Panc1 (cell line): ENCODE results near the gene SCG3. TPM values are rescaled to one million over a fixed set of nuclear protein-coding genes. Genes with fewer than 3 reads are reported as not detected.

Experiments
- ATAC-seq: fragments of 200-7000 bp; cut with Tn5 transposase; 2 replicates; pipeline ENCODE4 v1.9.1; 2020; ENCODE audit warnings: mild to moderate bottlenecking, moderate library complexity
- BruUV-seq: library from RNA; stranded (reverse); fragments of 400-500 nt; replicated peaks from 2 replicates; lab custom pipeline; 2021; lab: Mats Ljungman, UMichigan
- CTCF ChIA-PET: fragments of 300-600 bp; sonication (Branson Sonifier 250); formaldehyde crosslinking; loops from one replicate; lab custom pipeline; 2022; ENCODE audit warnings: antibody characterized with exemption; lab: Charles Lee
- POLR2A ChIA-PET: fragments of 300-600 bp; sonication (Branson Sonifier 250); formaldehyde crosslinking; loops from one replicate; lab custom pipeline; 2022; ENCODE audit warnings: antibody characterized with exemption; lab: Charles Lee
- DNase-seq: peaks from one replicate; pipeline ENCODE4 v3.0.0-alpha.2; 2010; ENCODE audit warnings: low read depth, low spot score
- H3K27ac ChIP-seq: 2 replicates; pipeline ENCODE4 v1.5.1; 2011; ENCODE audit warnings: mild to moderate bottlenecking, low read length, inconsistent platforms
- H3K27me3 ChIP-seq: fragments of 200-500 bp; sonication (Bioruptor generic); 2 replicates; pipeline ENCODE4 v1.6.0; 2014; ENCODE audit warnings: low read length, inconsistent platforms; ENCODE audit not compliant: control insufficient read depth, insufficient read depth
- H3K36me3 ChIP-seq: fragments of 200-500 bp; sonication (Bioruptor generic); 2 replicates; pipeline ENCODE4 v1.5.1; 2014; ENCODE audit warnings: inconsistent platforms, mild to moderate bottlenecking, low read length, moderate library complexity; ENCODE audit not compliant: control insufficient read depth, insufficient read depth
- H3K4me1 ChIP-seq: 2 replicates; pipeline ENCODE4 v1.5.1; 2011; ENCODE audit warnings: inconsistent platforms, mild to moderate bottlenecking, low read length, moderate library complexity; ENCODE audit not compliant: control insufficient read depth, insufficient read depth
- H3K4me3 ChIP-seq, 2 experiments: 2 replicates each; pipeline ENCODE4 v1.5.1; 2011 to 2012; ENCODE audit warnings: low read depth in 2 of 2, low read length in 2 of 2, mild to moderate bottlenecking in 2 of 2, inconsistent platforms in 1 of 2, moderate library complexity in 1 of 2
- H3K9me3 ChIP-seq: fragments of 200-500 bp; sonication (Bioruptor generic); 2 replicates; pipeline ENCODE4 v1.5.1; 2014; ENCODE audit warnings: low read depth, mild to moderate bottlenecking, inconsistent platforms, low read length, moderate library complexity; ENCODE audit not compliant: control insufficient read depth, insufficient read depth
- CTCF ChIP-seq: fragments of 450-650 bp; IDR thresholded peaks from 2 replicates; pipeline ENCODE4 v1.5.1; 2017; ENCODE audit warnings: mild to moderate bottlenecking
- POLR2AphosphoS5 ChIP-seq: IDR thresholded peaks from 2 replicates; pipeline ENCODE4 v1.6.1; 2012; ENCODE audit warnings: mild to moderate bottlenecking, low read depth, low read length, moderate library complexity
- REST ChIP-seq, 2 experiments: IDR thresholded peaks; 2 replicates each; pipeline ENCODE4 v1.6.1; 2011 to 2012; ENCODE audit warnings: low read depth in 2 of 2, control low read depth in 1 of 2, low read length in 1 of 2, mild to moderate bottlenecking in 1 of 2, moderate library complexity in 1 of 2; ENCODE audit not compliant: insufficient read depth in 1 of 2
- SIN3A ChIP-seq: IDR thresholded peaks from 2 replicates; pipeline ENCODE4 v1.6.1; 2012; ENCODE audit warnings: low read depth, mild to moderate bottlenecking, low read length, moderate library complexity, borderline replicate concordance; ENCODE audit not compliant: insufficient read depth
- TCF7L2 ChIP-seq: IDR thresholded peaks from 2 replicates; pipeline ENCODE4 v1.6.1; 2011; ENCODE audit warnings: mild to moderate bottlenecking, low read depth, low read length, inconsistent platforms
- in situ Hi-C: cut with HindIII; loops from 2 replicates; pipeline ENCODE4 v1.10.0; 2016; ENCODE audit warnings: low sequenced_read_pairs, low pct_unique_long_range_greater_than_20kb
- intact Hi-C: fragments of 100-400 bp; cut with micrococcal nuclease; formaldehyde crosslinking; loops from one replicate; pipeline ENCODE4 v1.10.0; 2022; ENCODE audit not compliant: unreplicated experiment
- total RNA-seq: library from RNA; stranded (reverse); gene quantifications from one replicate; pipeline ENCODE4 v1.2.1, GENCODE V29; 2021; ENCODE audit not compliant: unreplicated experiment

The SCG3 gene
- total RNA-seq, 1 experiment from 2014 or later: 0.62 TPM

GRCh38 chr15:51677021-51677420 is 4.3 kb upstream of the SCG3 start:
- intact Hi-C loops: no loop called here
- in situ Hi-C loops: no loop called here
- no peaks in the 10 kb centered on the region; the same call in 1 of the 2 replicates for H3K36me3 ChIP-seq
- peaks cover 33% of the 10 kb centered on the region for H3K27me3 ChIP-seq
- no peak overlapping the region for H3K27ac ChIP-seq
- CTCF ChIA-PET: no interaction called here
- no peaks in the 10 kb centered on the region for H3K9me3 ChIP-seq
- H3K4me3 ChIP-seq: no peak overlapping the region
- no peaks in the 10 kb centered on the region for H3K4me1 ChIP-seq
- POLR2A ChIA-PET: no interaction called here
- DNase-seq: no peak
- ATAC-seq: no peak
- no TSS peak for BruUV-seq
- TF ChIP-seq REST (IDR thresholded peaks at IDR 0.05; ENCODE audit: insufficient read depth in 1 of 2, low read depth in 2 of 2, low read length in 1 of 2) (no peak), POLR2AphosphoS5 (no peak), TCF7L2 (no peak), CTCF (no peak), SIN3A (no peak)

GRCh38 chr15:51677452-51677851 is 3.9 kb upstream of the SCG3 start:
- no peaks in the 10 kb centered on the region for H3K9me3 ChIP-seq
- no TSS peak for BruUV-seq
- H3K36me3 ChIP-seq: no peaks in the 10 kb centered on the region; the same call in 1 of the 2 replicates
- ATAC-seq: no peak
- intact Hi-C loops: no loop called here
- TF ChIP-seq POLR2AphosphoS5: no peak
- no peaks in the 10 kb centered on the region for H3K4me1 ChIP-seq
- H3K27ac ChIP-seq: no peak overlapping the region
- DNase-seq: no peak
- ChIA-PET CTCF (no interaction called here), POLR2A (no interaction called here)
- peaks cover 37% of the 10 kb centered on the region for H3K27me3 ChIP-seq
- no peak overlapping the region for H3K4me3 ChIP-seq
- in situ Hi-C loops: no loop called here

GRCh38 chr15:51678096-51678495 is 3.2 kb upstream of the SCG3 start:
- no peaks in the 10 kb centered on the region; the same call in 1 of the 2 replicates for H3K36me3 ChIP-seq
- no peak for DNase-seq

More at GRCh38 chr15:51678096-51678495, 3.2 kb upstream of the SCG3 start:
- peaks cover 40% of the 10 kb centered on the region for H3K27me3 ChIP-seq
- POLR2A ChIA-PET: no interaction called here
- no peaks in the 10 kb centered on the region for H3K9me3 ChIP-seq
- no peak overlapping the region for H3K4me3 ChIP-seq
- intact Hi-C loops (no loop called here), in situ Hi-C loops (no loop called here)
- no peak for ATAC-seq
- H3K4me1 ChIP-seq: no peaks in the 10 kb centered on the region
- no peak for TF ChIP-seq SIN3A
- no peak for TF ChIP-seq POLR2AphosphoS5
- TF ChIP-seq TCF7L2: no peak
- no peak for TF ChIP-seq REST (IDR thresholded peaks at IDR 0.05; ENCODE audit: insufficient read depth in 1 of 2, low read depth in 2 of 2, low read length in 1 of 2)
- no peak for TF ChIP-seq CTCF
- CTCF ChIA-PET: no interaction called here
- H3K27ac ChIP-seq: no peak overlapping the region
- no TSS peak for BruUV-seq
